NCI-H2081 (cell line): ENCODE results near the gene DOK5.

Experiments
- DNase-seq, 2 experiments: peaks; one replicate each; lab custom pipeline; 2025; lab: John Stamatoyannopoulos, UW

The DOK5 gene

GRCh38 chr20:54646156-54646517 is 170.7 kb downstream of the DOK5 start:
- no peak for DNase-seq

GRCh38 chr20:54648421-54649142 is 173.2 kb downstream of the DOK5 start:
- DNase-seq = no peak

- peak; percentile 57 to 77 for DNase-seq
Observed at GRCh38 chr20:54649511-54649962, 174.1 kb downstream of the DOK5 start.

- DNase-seq = no peak
Observed at GRCh38 chr20:54650052-54650719, 174.8 kb downstream of the DOK5 start.

GRCh38 chr20:54651252-54651651 is 175.9 kb downstream of the DOK5 start:
- no peak for DNase-seq

GRCh38 chr20:54654450-54654849 is 179.1 kb downstream of the DOK5 start:
- DNase-seq = no peak

- no peak for DNase-seq
Observed at GRCh38 chr20:54657268-54657826, 182.0 kb downstream of the DOK5 start.

- DNase-seq = no peak
Observed at GRCh38 chr20:54658525-54658924, 183.1 kb downstream of the DOK5 start.

- no peak for DNase-seq
Observed at GRCh38 chr20:54661265-54661664, 185.9 kb downstream of the DOK5 start.

GRCh38 chr20:54661880-54662465 is 186.6 kb downstream of the DOK5 start:
- DNase-seq = no peak

GRCh38 chr20:54665812-54666211 is 190.4 kb downstream of the DOK5 start:
- no peak for DNase-seq

- DNase-seq = no peak
Observed at GRCh38 chr20:54668271-54669039, 193.1 kb downstream of the DOK5 start.

- no peak for DNase-seq
Observed at GRCh38 chr20:54669040-54669363, 193.6 kb downstream of the DOK5 start.

- DNase-seq = no peak
Observed at GRCh38 chr20:54678253-54678652, 202.9 kb downstream of the DOK5 start.

- no peak for DNase-seq
Observed at GRCh38 chr20:54680439-54680838, 205.0 kb downstream of the DOK5 start.

GRCh38 chr20:54680872-54681619 is 205.7 kb downstream of the DOK5 start:
- DNase-seq = peak in 1 of 2 experiments; percentile 44

- DNase-seq = no peak
Observed at GRCh38 chr20:54681869-54682268, 206.5 kb downstream of the DOK5 start.

GRCh38 chr20:54688476-54688875 is 213.1 kb downstream of the DOK5 start:
- no peak for DNase-seq

- no peak for DNase-seq
Observed at GRCh38 chr20:54690323-54690722, 214.9 kb downstream of the DOK5 start.

GRCh38 chr20:54691327-54691726 is 215.9 kb downstream of the DOK5 start:
- DNase-seq = no peak

GRCh38 chr20:54692168-54692887 is 216.9 kb downstream of the DOK5 start:
- DNase-seq = no peak
